ENCODE data around the gene TBX2. TPM values are rescaled to one million over a fixed set of nuclear protein-coding genes. Genes with fewer than 3 reads are reported as not detected.

The TBX2 gene
- total RNA-seq, 4 donors from 2014 or later: 3.1 to 14.2 (median 9.6) TPM

DNA sequence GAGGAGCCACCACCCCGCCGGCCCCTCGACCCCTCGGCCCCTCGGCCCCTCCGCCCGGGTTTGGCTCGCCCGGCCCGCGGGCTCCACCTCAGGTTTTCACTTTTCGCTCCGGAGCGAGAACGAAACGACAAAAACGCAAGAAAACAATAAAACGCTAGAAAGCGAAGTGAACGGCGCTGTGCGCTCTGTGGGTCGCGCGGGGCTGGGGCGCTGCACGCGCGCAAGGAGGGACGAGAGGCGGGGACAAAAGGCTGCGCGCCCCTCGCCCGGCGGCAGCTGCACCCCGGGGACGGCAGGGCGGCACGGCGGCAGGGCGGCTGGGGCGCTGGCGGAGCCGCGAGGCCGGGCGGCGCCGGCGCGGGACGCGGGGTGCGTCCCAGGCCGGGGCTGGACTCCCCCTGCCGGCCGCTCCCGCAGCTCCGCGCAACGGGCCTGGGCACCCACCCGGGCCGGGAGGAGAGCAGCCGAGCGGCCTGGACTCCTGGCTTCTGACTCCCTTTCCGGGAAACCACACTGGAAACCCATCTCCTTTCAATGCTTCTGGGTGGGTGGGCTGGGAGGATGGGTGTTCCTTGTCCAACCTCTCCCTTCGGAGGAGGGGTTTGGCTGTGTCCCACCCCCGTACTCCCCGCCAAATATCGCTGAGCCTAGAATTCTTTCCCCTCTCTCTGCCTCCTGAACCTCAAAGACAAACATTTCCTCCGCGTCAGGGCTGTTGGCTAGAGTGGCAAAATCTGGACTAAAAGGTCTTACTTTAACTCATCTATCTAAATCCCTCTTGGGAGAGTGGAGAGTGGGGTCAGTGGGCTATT is 9.9 kb downstream of the TBX2 start:
- TF ChIP-seq CTCF (IDR thresholded peaks at IDR 0.05): no peak
- no peak for DNase-seq (ENCODE audit: low spot score)
- ATAC-seq (ENCODE audit: low FRiP score): peak; percentile 34

DNA sequence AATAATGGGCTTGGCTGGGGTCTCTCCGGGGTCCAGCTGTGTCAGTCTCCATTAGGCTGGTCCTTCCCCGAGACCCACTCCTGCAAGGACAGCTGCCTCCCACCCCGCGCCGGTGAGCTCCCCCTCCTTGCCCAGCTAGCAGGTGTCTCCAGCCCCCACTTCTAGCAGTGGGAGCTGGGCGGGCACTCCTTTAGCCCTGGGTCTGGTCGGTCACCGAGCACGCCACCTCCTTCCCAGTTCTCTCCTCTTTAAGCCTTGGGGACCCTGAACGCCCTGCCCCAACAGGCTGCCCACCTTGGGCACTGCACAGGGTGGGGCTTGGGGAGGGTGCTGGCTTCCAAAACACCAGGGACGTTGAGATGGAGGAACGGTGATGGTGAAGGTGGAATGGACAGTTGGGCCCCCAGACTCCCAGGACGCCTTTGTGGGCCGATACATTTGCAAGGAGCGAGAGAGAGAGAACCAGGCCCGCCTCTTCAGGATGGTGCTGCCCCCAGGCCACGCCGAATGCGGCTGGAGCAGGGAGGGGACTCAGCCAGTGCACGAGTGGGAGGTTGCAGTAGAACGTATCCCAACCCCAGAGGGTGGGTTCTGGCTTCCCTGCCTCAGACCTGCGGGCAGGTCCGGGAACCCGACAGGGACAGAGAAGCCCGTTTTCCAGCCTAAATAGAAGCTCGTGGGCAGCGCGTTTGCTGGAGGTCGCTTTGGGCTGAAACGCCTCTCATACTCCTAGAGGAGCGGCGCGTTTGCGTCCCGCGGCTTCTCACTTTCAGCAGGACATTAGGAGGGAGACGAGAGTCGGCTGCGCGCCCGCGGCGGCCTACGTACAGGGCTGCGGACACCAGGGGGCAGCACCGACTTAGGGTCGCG is 10.7 kb downstream of the TBX2 start:
- DNase-seq (ENCODE audit: low spot score): no peak
- ATAC-seq (ENCODE audit: low FRiP score): peak; percentile 39

DNA sequence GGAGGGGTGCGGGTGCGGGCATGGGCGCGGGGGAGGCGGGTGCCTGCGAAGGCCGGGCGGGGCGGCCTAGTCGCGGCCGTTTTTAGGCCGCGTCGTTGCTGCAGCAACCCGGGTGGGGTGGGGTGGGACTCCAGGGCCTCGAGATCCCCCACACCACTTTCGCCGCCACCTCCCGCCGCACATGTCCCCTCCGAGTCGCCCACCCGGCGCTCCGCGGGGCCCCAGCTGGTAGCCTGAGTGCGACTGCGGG is 11.3 kb downstream of the TBX2 start:
- ATAC-seq (ENCODE audit: low FRiP score): no peak
- TF ChIP-seq CTCF (IDR thresholded peaks at IDR 0.05): no peak
- DNase-seq (ENCODE audit: low spot score): no peak

More for the DNA sequence above, 10.7 kb downstream of the TBX2 start:
- no peak for TF ChIP-seq CTCF (IDR thresholded peaks at IDR 0.05)

DNA sequence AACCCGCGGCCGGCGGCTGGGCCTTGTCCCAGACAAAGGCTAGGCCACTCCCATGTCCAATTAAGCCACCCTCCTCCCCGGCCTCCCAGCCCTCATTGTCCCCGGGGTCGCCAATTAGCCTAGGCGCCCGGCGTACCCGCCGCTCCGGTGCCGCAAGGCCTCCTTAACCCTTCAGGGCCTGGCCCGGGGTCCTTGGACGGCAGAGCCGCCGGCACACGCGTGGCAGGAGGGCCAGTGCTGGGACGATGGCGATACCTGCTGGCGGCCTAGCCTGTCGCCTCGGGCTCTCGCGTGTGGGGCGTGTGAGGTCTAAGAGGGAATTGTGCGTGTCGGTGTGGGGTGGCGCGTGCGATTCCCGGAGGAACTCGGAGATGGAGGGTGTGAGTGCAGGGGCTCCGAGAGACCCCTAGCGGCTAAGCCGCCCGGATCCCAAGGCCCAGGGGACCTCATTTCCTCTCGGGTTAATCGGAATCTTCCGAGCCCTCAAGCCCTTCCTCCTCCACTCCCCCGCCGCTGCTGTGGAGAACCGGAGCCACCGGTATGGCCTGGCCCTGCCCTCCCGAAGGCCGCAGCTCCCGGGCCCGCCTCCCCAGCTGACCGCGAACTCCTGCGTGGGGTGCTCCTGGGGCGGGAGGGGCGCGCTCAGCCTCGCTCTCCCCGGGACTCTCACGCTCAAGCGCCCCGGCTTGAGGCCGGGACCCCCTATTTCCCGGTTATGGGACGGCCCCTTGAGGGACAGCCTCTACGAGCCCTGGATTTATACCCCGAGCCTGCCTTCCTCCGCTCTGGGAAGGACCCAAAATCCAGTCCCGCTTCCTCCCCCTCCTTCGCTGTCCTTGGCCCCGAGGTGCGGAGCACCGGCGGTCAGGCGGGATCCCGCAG is 11.9 kb downstream of the TBX2 start:
- no peak for DNase-seq (ENCODE audit: low spot score)
- no peak for TF ChIP-seq CTCF (IDR thresholded peaks at IDR 0.05)
- peak; percentile 13 for ATAC-seq (ENCODE audit: low FRiP score)

GRCh38 chr17:61412143-61412859 is 12.7 kb downstream of the TBX2 start:
- peak in 2 of 3 donors; percentile 88 to 92 for TF ChIP-seq CTCF (IDR thresholded peaks at IDR 0.05)

More at GRCh38 chr17:61412143-61412859, 12.7 kb downstream of the TBX2 start:
- peak; percentile 72 for DNase-seq (ENCODE audit: low spot score)
- peak; percentile 76 for ATAC-seq (ENCODE audit: low FRiP score)

All from omental fat pad (tissue), 4 donors.